Stomach (tissue), 9 donors: ENCODE measurements around the gene KRTAP4-8. TPM values are rescaled to one million over a fixed set of nuclear protein-coding genes. Genes with fewer than 3 reads are reported as not detected.
"Not testable (repeated sequence)": the region's sequence is repeated elsewhere in the genome, so short reads cannot be mapped to it uniquely, and the experiment has no call there.

ENCODE experiments used
- DNase-seq, 2 donors: peaks; one replicate each; pipeline versions ENCODE4 v3.0.0 to v3.0.0-alpha.2; 2013 to 2019
- H3K27ac ChIP-seq, 5 donors: fragments of 200-600 bp in 4 of 5; sonication (generic) in 4 of 5; one replicate each; pipeline ENCODE4 v1.5.1; 2013 to 2019; ENCODE audit warnings: mild to moderate bottlenecking in 1 of 5, moderate library complexity in 1 of 5
- H3K27me3 ChIP-seq, 3 donors: fragments of 200-600 bp; sonication (generic); one replicate each; pipeline ENCODE4 v1.5.1; 2017 to 2019; ENCODE audit warnings: mixed run types in 1 of 3
- H3K36me3 ChIP-seq, 4 donors: fragments of 200-600 bp; sonication (generic); 1 replicate in 3 of 4; 2 replicates in 1 of 4; pipeline ENCODE4 v1.5.1; 2016 to 2019
- H3K4me1 ChIP-seq, 4 donors: fragments of 200-600 bp; sonication (generic); one replicate each; pipeline ENCODE4 v1.5.1; 2016 to 2019
- H3K4me3 ChIP-seq, 4 donors: fragments of 200-600 bp; sonication (generic) in 3 of 4; one replicate each; pipeline ENCODE4 v1.5.1; 2016 to 2019; ENCODE audit warnings: mild to moderate bottlenecking in 1 of 4
- H3K9me3 ChIP-seq, 4 donors: fragments of 200-600 bp; sonication (generic); one replicate each; pipeline ENCODE4 v1.5.1; 2016 to 2019
- CTCF ChIP-seq, 7 experiments: fragments of 450-650 bp in 4 of 7; fragments of 200-600 bp in 3 of 7; sonication (generic) in 3 of 7; IDR thresholded peaks; one replicate each; pipeline ENCODE4 v1.5.1; 2016 to 2019; ENCODE audit warnings: antibody characterized with exemption in 7 of 7, control low read depth in 2 of 7, mild to moderate bottlenecking in 1 of 7
- EP300 ChIP-seq: sonication (generic); formaldehyde crosslinking; IDR thresholded peaks from one replicate; pipeline ENCODE4 v1.6.1; 2017; ENCODE audit warnings: antibody characterized with exemption
- POLR2A ChIP-seq, 4 donors: fragments of 450-650 bp; IDR thresholded peaks; one replicate each; pipeline ENCODE4 v1.6.1; 2016; ENCODE audit warnings: antibody characterized with exemption in 4 of 4, control low read depth in 2 of 4, mild to moderate bottlenecking in 1 of 4, moderate library complexity in 1 of 4
- POLR2AphosphoS5 ChIP-seq, 3 donors: sonication (generic); formaldehyde crosslinking; IDR thresholded peaks; one replicate each; pipeline ENCODE4 v1.6.1; 2016; ENCODE audit warnings: antibody characterized with exemption in 3 of 3
- WGBS, 5 donors: extraction: QIAGEN DNeasy Blood & Tissue Kit in 3 of 5; methylation state at CpG; one replicate each; pipeline versions ENCODE4 v1.1.5 to v1.1.7; 2013 to 2018; 5-methylcytosine and 5-hydroxymethylcytosine counted together
- intact Hi-C: fragments of 100-400 bp; cut with DNase I; formaldehyde crosslinking; loops from one replicate; pipeline ENCODE4 v1.15.1; 2023; ENCODE audit warnings: low total_unique reads
- polyA plus RNA-seq, 3 donors: library from polyadenylated mRNA; stranded (reverse); fragments of 200-250 nt; gene quantifications; one replicate each; pipeline ENCODE4 v1.2.3, GENCODE V29; 2013
- total RNA-seq, 5 donors: library from RNA; depleted of rRNA; stranded (reverse); fragments of >200 nt; gene quantifications; one replicate each; pipeline versions ENCODE4 v1.1.0 to v1.2.3, GENCODE V29; 2014 to 2016
- donor health status: healthy with polysubstance abuse.
- donor health status: Bipolar disorder and iron deficiency.
- donor health status: healthy.

Gene KRTAP4-8
- total and polyA plus RNA-seq, 8 donors, result not detected

DNA sequence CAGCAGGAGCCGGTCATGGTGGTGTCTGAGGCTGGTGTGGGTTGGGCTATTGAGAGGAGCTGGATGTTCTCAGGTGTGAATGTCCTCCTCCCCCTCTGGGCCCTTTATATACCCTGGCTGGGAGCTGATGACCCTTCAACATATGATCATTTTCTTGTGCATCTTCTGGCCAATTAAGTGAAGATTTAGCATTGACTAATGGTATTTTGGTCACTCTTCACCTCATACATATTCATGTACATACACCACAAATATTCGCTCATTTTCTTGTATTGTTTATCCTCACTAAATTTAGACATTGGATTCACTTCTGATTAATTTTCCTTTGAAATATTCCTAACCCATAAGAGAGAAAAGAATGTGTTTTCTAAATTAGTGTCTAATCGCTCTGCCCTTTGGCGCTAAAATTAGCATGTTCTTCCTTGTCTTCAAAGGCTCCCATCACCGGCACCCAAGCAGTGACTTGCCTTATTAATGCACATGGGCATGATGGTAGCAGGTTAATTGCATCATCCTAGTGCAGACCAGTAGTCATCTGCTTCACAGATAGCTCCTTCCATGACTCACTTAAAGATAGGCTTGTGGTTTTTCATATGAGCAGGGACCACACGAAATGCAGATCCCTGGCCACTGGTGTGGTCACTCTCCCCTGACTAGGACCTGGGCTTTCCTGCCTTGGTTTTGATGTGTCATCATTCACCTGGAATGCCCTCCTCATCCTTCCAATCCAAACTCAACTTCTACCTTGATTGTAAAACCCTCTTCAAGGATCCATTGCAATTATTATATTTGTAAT lies 31.9 kb downstream of the KRTAP4-8 start, which contains the start of gene KRTAP2-4:
KRTAP2-4 (minus strand) TSS at position 51 of the 796 bp plus-strand sequence; CDS start at position 17, 34 bp downstream.
- no peaks in the 10 kb centered on the region for H3K27me3 ChIP-seq
- H3K27ac ChIP-seq, result no peak within 1 kb of the TSS
- H3K4me3 ChIP-seq, result no peak within 1 kb of the TSS
- 81 to 90% (median 88%) methylated on average over 5 to 6 of the region's 6 CpGs for WGBS, 5 donors
- intact Hi-C loops, result no loop called here
- no peaks in the 10 kb centered on the region for H3K9me3 ChIP-seq
- no peaks in the 10 kb centered on the region for H3K36me3 ChIP-seq
- DNase-seq, result no peak
- no peaks in the 10 kb centered on the region for H3K4me1 ChIP-seq
- TF ChIP-seq EP300 (no peak), POLR2A (IDR thresholded peaks at IDR 0.05) (no peak), POLR2AphosphoS5 (IDR thresholded peaks at IDR 0.05) (no peak), CTCF (IDR thresholded peaks at IDR 0.05) (no peak)

DNA sequence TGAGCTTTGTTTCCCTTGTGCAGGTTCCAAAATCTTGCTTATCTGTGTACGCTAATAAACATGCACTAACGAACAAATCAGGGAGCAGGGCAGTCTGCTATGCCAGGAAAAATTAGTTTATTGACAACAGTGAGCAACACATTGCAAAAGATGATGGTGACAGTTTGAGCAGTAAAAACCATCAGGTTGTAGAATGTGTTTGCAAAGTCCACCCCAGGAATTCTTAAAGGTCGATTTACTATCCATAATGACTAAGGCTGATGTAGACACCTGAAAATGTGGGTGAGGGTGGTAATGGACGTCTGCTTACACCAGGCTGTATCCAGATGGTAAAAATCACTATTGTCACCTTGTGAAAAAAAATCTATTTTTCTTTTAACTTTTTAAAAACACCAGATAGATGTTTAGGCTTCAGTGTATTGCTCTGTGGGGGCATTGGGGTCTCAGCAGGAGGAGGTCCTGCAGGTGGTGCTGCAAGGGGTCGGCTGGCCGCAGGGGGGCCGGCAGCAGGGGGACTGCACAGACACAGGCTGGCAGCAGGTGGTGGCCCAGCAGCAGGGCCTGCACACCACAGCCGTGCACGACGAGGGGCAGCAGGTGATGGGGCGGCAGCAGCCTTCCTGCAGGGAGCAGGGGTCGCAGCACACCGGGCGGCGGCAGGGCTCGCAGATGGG lies 32.8 kb downstream of the KRTAP4-8 start:
- H3K36me3 ChIP-seq, H3K4me1 ChIP-seq, H3K27me3 ChIP-seq, intact Hi-C loops, H3K27ac ChIP-seq, H3K4me3 ChIP-seq, H3K9me3 ChIP-seq, DNase-seq: not testable (repeated sequence)
- 55 to 72% (median 59%) methylated on average over 6 to 7 of the region's 16 CpGs for WGBS, 5 donors

- Histone ChIP-seq H3K4me1 (no peaks in the 10 kb centered on the region), H3K27ac (no peak overlapping the region), H3K4me3 (no peak overlapping the region), H3K36me3 (no peaks in the 10 kb centered on the region), H3K9me3 (no peaks in the 10 kb centered on the region), H3K27me3 (peaks cover 0 to 12% (median 0%) of the 10 kb centered on the region in 3 donors)
- DNase-seq, result no peak
- intact Hi-C loops, result no loop called here
- TF ChIP-seq CTCF (IDR thresholded peaks at IDR 0.05), result no peak
- TF ChIP-seq POLR2AphosphoS5 (IDR thresholded peaks at IDR 0.05), result no peak
- no peak for TF ChIP-seq EP300
- no peak for TF ChIP-seq POLR2A (IDR thresholded peaks at IDR 0.05)
- WGBS, 5 donors, result 78 to 84% (median 82%) methylated on average over 1 of the region's 1 CpG
Measured at GRCh38 chr17:41064301-41064700, 33.6 kb downstream of the KRTAP4-8 start.

DNA sequence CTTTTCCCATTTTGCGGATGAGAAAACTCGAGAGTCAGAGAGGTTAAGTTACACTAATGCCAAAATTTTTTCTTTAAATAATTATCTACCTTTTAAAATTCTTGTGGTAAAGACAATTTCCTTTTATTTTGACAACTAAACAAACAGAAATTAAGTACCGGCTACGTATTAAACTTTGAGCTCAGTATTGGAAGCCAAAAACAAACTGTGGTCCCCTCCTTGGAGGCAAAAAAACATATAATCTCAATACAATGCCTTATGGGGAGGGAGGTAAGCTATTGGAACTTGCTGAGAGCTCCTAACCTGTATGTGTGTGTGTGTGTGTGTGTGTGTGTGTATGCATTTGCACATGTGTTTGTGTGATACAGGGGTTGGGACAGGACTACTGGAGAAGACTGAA lies 34.5 kb downstream of the KRTAP4-8 start:
- H3K36me3 ChIP-seq, result no peaks in the 10 kb centered on the region
- WGBS, 5 donors, result 50 to 62% (median 55%) methylated on average over 4 of the region's 4 CpGs
- no peaks in the 10 kb centered on the region for H3K9me3 ChIP-seq
- peaks cover 0 to 17% (median 0%) of the 10 kb centered on the region in 3 donors for H3K27me3 ChIP-seq
- TF ChIP-seq POLR2A (IDR thresholded peaks at IDR 0.05) (no peak), POLR2AphosphoS5 (IDR thresholded peaks at IDR 0.05) (no peak), CTCF (IDR thresholded peaks at IDR 0.05) (no peak), EP300 (no peak)
- intact Hi-C loops, result no loop called here
- DNase-seq, result no peak
- H3K4me3 ChIP-seq, result no peak overlapping the region
- no peak overlapping the region for H3K27ac ChIP-seq
- H3K4me1 ChIP-seq, result no peaks in the 10 kb centered on the region
